K562 (cell line): ENCODE measurements around the gene STK32C. TPM values are rescaled to one million over a fixed set of nuclear protein-coding genes. Genes with fewer than 3 reads are reported as not detected.

ENCODE experiments used
- ATAC-seq: fragments of 200-7000 bp; cut with Tn5 transposase; 3 replicates; pipeline ENCODE4 v1.9.1; 2020; ENCODE audit warnings: moderate library complexity
- BruUV-seq: library from RNA; stranded (reverse); fragments of 400-500 nt; replicated peaks from 2 replicates; lab custom pipeline; 2021; lab: Mats Ljungman, UMichigan
- CTCF ChIA-PET: fragments of 300-600 bp; formaldehyde crosslinking; extraction: SDS; loops from one replicate; lab custom pipeline; 2021; ENCODE audit warnings: low intra/inter-chr PET ratio; lab: Yijun Ruan, JAX
- POLR2A ChIA-PET: fragments of 300-600, 350-650 bp; sonication (Branson Sonifier 250); formaldehyde crosslinking; extraction: SDS; loops from one replicate; lab custom pipeline; 2021; ENCODE audit warnings: antibody characterized with exemption, inconsistent platforms; lab: Yijun Ruan, JAX
- DNase-seq, 4 experiments: peaks; one replicate each; pipeline versions ENCODE4 v3.0.0 to v3.0.0-alpha.2; 2011 to 2018; ENCODE audit warnings: low spot score in 3 of 4, mixed read lengths in 3 of 4; ENCODE audit errors: extremely low read depth in 1 of 4
- FAIRE-seq: peaks from 2 replicates; lab custom pipeline; 2011; peaks lifted over from hg19 to GRCh38; lab: Jason Lieb, UNC
- H2AFZ ChIP-seq: 2 replicates; pipeline ENCODE4 v1.6.0; 2011; ENCODE audit warnings: low read depth, low read length, control low read depth, inconsistent platforms
- H3K27ac ChIP-seq: fragments of 200-600 bp; 3 replicates; pipeline ENCODE4 v1.8.0; 2011; ENCODE audit warnings: low read depth, mild to moderate bottlenecking, control low read depth, inconsistent platforms, low read length, moderate library complexity, mixed read lengths; ENCODE audit errors: extremely low read depth
- H3K27me3 ChIP-seq, 2 experiments: fragments of 300-600 bp in 1 of 2; 2 replicates in 1 of 2; 3 replicates in 1 of 2; pipeline versions ENCODE4 v1.6.0 to v1.8.0; 2011; ENCODE audit warnings: inconsistent platforms in 2 of 2, low read length in 2 of 2, mild to moderate bottlenecking in 1 of 2, mixed read lengths in 1 of 2, moderate library complexity in 1 of 2; ENCODE audit not compliant: control insufficient read depth in 2 of 2, insufficient read depth in 2 of 2
- H3K36me3 ChIP-seq: fragments of 300-600 bp; 3 replicates; pipeline ENCODE4 v1.8.0; 2011; ENCODE audit warnings: mild to moderate bottlenecking, low read length, inconsistent platforms; ENCODE audit not compliant: control insufficient read depth, insufficient read depth
- H3K4me1 ChIP-seq, 2 experiments: fragments of 200-600 bp in 1 of 2; replicated peaks in 1 of 2; 2 replicates in 1 of 2; 3 replicates in 1 of 2; pipeline versions ENCODE4 v1.5.1 to v1.8.0; 2011; ENCODE audit warnings: inconsistent platforms in 2 of 2, low read length in 2 of 2, mild to moderate bottlenecking in 1 of 2, mixed read lengths in 1 of 2, moderate library complexity in 1 of 2; ENCODE audit not compliant: control insufficient read depth in 2 of 2, insufficient read depth in 2 of 2
- H3K4me2 ChIP-seq: 2 replicates; pipeline ENCODE4 v1.6.1; 2011; ENCODE audit warnings: low read length, control low read depth, inconsistent platforms, mixed read lengths; ENCODE audit not compliant: insufficient read depth
- H3K4me3 ChIP-seq: fragments of 200-600 bp; sonication (generic), shearing (Covaris generic); 2 replicates; pipeline ENCODE4 v1.5.1; 2016; ENCODE audit warnings: control low read depth, inconsistent platforms
- H3K79me2 ChIP-seq: fragments of 200-600 bp; 3 replicates; pipeline ENCODE4 v1.8.0; 2011; ENCODE audit warnings: low read length, inconsistent platforms; ENCODE audit not compliant: control insufficient read depth, insufficient read depth
- H3K9ac ChIP-seq, 2 experiments: 2 replicates each; pipeline versions ENCODE4 v1.6.0 to v1.6.1; 2011; ENCODE audit warnings: low read depth in 2 of 2, low read length in 2 of 2, control low read depth in 1 of 2, inconsistent platforms in 1 of 2, mild to moderate bottlenecking in 1 of 2, mixed read lengths in 1 of 2; ENCODE audit not compliant: insufficient read depth in 1 of 2
- H3K9me1 ChIP-seq: one replicate; pipeline ENCODE4 v1.6.0; 2011; ENCODE audit warnings: inconsistent platforms, mild to moderate bottlenecking, low read length, moderate library complexity; ENCODE audit not compliant: control insufficient read depth, insufficient read depth
- H3K9me3 ChIP-seq: replicated peaks from 2 replicates; pipeline ENCODE4 v1.5.1; 2011; ENCODE audit warnings: low read depth, low read length, inconsistent platforms; ENCODE audit not compliant: control insufficient read depth, insufficient read depth
- H4K20me1 ChIP-seq: replicated peaks from 2 replicates; pipeline ENCODE4 v1.6.1; 2011; ENCODE audit warnings: low read length, inconsistent platforms, mixed read lengths; ENCODE audit not compliant: control insufficient read depth, insufficient read depth
- BACH1 ChIP-seq: fragments of 200-800 bp; sonication (Bioruptor generic); IDR thresholded peaks from 2 replicates; pipeline ENCODE4 v1.6.1; 2016; ENCODE audit warnings: missing genetic modification characterization, missing compliant biosample characterization
- BHLHE40 ChIP-seq: IDR thresholded peaks from 2 replicates; pipeline ENCODE4 v1.6.1; 2011; ENCODE audit warnings: low read length, improper control_type of control experiment
- CEBPG ChIP-seq, 3 experiments: fragments of 200-800 bp in 1 of 3; sonication (Bioruptor generic) in 1 of 3; sonication (generic) in 1 of 3; formaldehyde crosslinking in 1 of 3; IDR thresholded peaks in 2 of 3; conservative IDR thresholded peaks in 1 of 3; 2 replicates each; pipeline versions ENCODE4 v1.6.1 to v1.8.0; 2016 to 2022; ENCODE audit warnings: missing compliant biosample characterization in 2 of 3, missing genetic modification characterization in 2 of 3, mild to moderate bottlenecking in 1 of 3, missing genetic modification reagents in 1 of 3
- HMGN3 ChIP-seq: IDR thresholded peaks from 2 replicates; pipeline ENCODE4 v1.6.1; 2011; ENCODE audit warnings: borderline replicate concordance, low read depth, mild to moderate bottlenecking, mixed read lengths, low read length; ENCODE audit not compliant: insufficient read length; ENCODE audit errors: extremely low read depth
- KDM2B ChIP-seq: fragments of 250-450 bp; sonication (Bioruptor Pico); IDR thresholded peaks from 2 replicates; pipeline ENCODE4 v1.8.0; 2021; ENCODE audit warnings: mild to moderate bottlenecking, moderate library complexity
- L3MBTL2 ChIP-seq: fragments of 450-650 bp; IDR thresholded peaks from 2 replicates; pipeline ENCODE4 v1.6.1; 2016; ENCODE audit warnings: mild to moderate bottlenecking, moderate library complexity
- MEF2A ChIP-seq: IDR thresholded peaks from 2 replicates; pipeline ENCODE4 v1.6.1; 2011; ENCODE audit warnings: low read depth, mild to moderate bottlenecking, low read length, moderate library complexity; ENCODE audit not compliant: control insufficient read depth
- MYC ChIP-seq, 2 experiments: fragments of 250-450 bp in 1 of 2; sonication (Bioruptor Pico) in 1 of 2; IDR thresholded peaks; 2 replicates each; pipeline versions ENCODE4 v1.5.1 to v1.6.1; 2012 to 2021; ENCODE audit warnings: low read depth in 2 of 2, borderline replicate concordance in 1 of 2, improper control_type of control experiment in 1 of 2, low read length in 1 of 2, mild to moderate bottlenecking in 1 of 2, moderate library complexity in 1 of 2
- NRF1 ChIP-seq, 2 experiments: fragments of 450-650 bp; IDR thresholded peaks in 1 of 2; conservative IDR thresholded peaks in 1 of 2; 2 replicates each; pipeline ENCODE4 v1.6.1; 2014; ENCODE audit warnings: mild to moderate bottlenecking in 2 of 2
- PHB2 ChIP-seq: fragments of 450-650 bp; IDR thresholded peaks from 2 replicates; pipeline ENCODE4 v1.6.1; 2017; ENCODE audit warnings: low read depth
- PRMT5 ChIP-seq: sonication (generic); formaldehyde crosslinking; IDR thresholded peaks from 2 replicates; pipeline ENCODE4 v1.5.0; 2020; ENCODE audit warnings: missing genetic modification reagents
- SPI1 ChIP-seq: IDR thresholded peaks from 2 replicates; pipeline ENCODE4 v1.6.1; 2011; ENCODE audit warnings: low read depth, low read length, control low read depth, borderline replicate concordance
- ZNF232 ChIP-seq: sonication (generic); formaldehyde crosslinking; IDR thresholded peaks from 2 replicates; pipeline ENCODE4 v1.8.0; 2022; ENCODE audit warnings: mild to moderate bottlenecking, missing genetic modification reagents
- ZNF76 ChIP-seq: fragments of 250-450 bp; sonication (Bioruptor Pico); IDR thresholded peaks from 2 replicates; pipeline ENCODE4 v1.4.0; 2020; ENCODE audit warnings: mild to moderate bottlenecking, moderate library complexity, borderline replicate concordance
- WGBS: fragments of 100-300 bp; shearing (Covaris generic); methylation state at CpG from one replicate; pipeline ENCODE4 v1.1.6; 2016; ENCODE audit warnings: low coverage, mixed read lengths; ENCODE audit not compliant: insufficient coverage; ENCODE audit errors: missing lambda C conversion rate; 5-methylcytosine and 5-hydroxymethylcytosine counted together
- in situ Hi-C: fragments of 300-500 bp; cut with MboI; formaldehyde crosslinking; loops from 4 replicates; pipeline ENCODE4 v1.15.0; 2018; ENCODE audit warnings: inconsistent platforms, mixed read lengths
- intact Hi-C: fragments of 100-400 bp; cut with micrococcal nuclease; formaldehyde crosslinking; loops from 2 replicates; pipeline ENCODE4 v1.14.2; 2022
- polyA plus RNA-seq, 8 experiments: library from polyadenylated mRNA; depleted of rRNA in 4 of 8; stranded (reverse) in 5 of 8; unstranded in 3 of 8; fragments of >200 nt; fragmentation: Nextera tagmentation in 2 of 8; fragmentation: Illumina TruSeq in 1 of 8; extraction: Ambion mirVana in 2 of 8; extraction: Trizol in 1 of 8; gene quantifications; 2 replicates each; pipeline versions ENCODE4 v1.2.1 to v1.2.3, GENCODE V29; 2011 to 2014; ENCODE audit warnings: inconsistent platforms in 1 of 8, missing spikeins in 1 of 8
- total RNA-seq, 7 experiments: library from RNA; depleted of rRNA in 6 of 7; stranded (reverse); fragments of >200 nt in 6 of 7; fragmentation: Illumina TruSeq in 2 of 7; extraction: Trizol in 2 of 7; gene quantifications; 2 replicates each; pipeline versions ENCODE4 v1.2.1 to v1.2.3, GENCODE V29; 2011 to 2021; ENCODE audit warnings: low replicate concordance in 1 of 7
- TF ChIP-seq, protein P1 (sequence below): fragments of 450-650 bp; IDR thresholded peaks from 2 replicates; pipeline ENCODE4 v1.7.1; 2018; ENCODE audit warnings: mild to moderate bottlenecking, low read depth; ENCODE audit not compliant: partially characterized antibody
- TF ChIP-seq, protein P2 (sequence below), 2 experiments: fragments of 450-650 bp; conservative IDR thresholded peaks; 2 replicates each; pipeline ENCODE4 v1.6.1; 2017; ENCODE audit warnings: mild to moderate bottlenecking in 2 of 2, moderate library complexity in 2 of 2

STK32C gene
- total and polyA plus RNA-seq, 9 of the 15 experiments (the other 6 are each of a cell fraction or from before 2014, with no cell fraction given) = 1.5 to 20.9 (median 6.5) TPM

DNA sequence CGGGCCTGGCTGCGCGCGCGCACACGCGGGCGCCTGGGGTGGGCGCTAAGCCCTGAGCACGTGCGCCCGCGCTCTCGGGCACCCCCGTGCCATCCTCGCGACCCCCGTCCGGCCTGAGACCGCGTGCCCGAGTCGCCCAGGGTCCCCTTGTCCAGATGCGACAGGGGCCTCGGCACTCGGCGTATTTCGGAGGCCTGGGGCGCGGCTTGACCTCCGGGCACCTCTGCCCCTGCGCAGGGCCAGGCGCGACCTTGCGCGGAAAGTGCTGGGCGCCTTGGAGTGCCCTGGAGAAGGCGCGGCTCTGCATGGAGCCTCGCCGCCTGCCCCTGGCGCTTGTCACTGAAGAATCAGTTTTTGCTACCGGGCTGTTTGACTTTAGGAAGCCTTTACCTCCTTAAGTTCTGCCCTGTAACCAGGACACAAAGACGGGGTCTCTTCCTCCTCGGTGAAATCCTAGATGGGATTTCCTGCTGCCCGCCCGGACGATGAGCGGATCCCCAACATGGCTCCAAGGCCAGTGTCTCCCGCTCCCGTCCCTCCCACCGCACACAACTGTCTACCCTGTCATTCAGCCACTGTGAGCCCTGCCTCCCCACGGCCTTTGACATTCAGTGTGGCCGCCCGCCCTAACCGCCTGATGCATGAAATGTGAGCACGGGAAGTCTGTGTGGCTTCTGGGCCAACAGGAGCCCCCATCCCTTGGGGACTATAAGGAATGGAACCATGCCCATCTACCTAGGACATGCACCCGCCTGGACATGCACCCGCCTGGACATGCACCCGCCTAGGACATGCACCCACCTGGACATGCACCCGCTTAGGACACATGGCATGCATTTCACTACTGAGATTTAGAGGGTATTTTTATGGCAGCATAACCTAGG lies 1.1 kb upstream of the STK32C start:
- no peaks in the 10 kb centered on the region for H3K9me3 ChIP-seq
- BruUV-seq = no TSS peak
- no peak for FAIRE-seq
- peaks cover 10 to 44% of the 10 kb centered on the region in 2 experiments for H3K4me1 ChIP-seq
- peak in 1 of 4 experiments; percentile 71 for DNase-seq
- no peak overlapping the region for H3K4me2 ChIP-seq
- H3K79me2 ChIP-seq = no peaks in the 10 kb centered on the region
- ATAC-seq = no peak
- H3K9me1 ChIP-seq = no peaks in the 10 kb centered on the region
- ChIA-PET POLR2A (no interaction called here), CTCF (no interaction called here)
- no peaks in the 10 kb centered on the region for H3K36me3 ChIP-seq
- WGBS = 74% methylated on average over 15 of the region's 61 CpGs
- H3K27ac ChIP-seq = no peak overlapping the region
- H2AFZ ChIP-seq = peak overlapping the region; percentile 90; the same call in 1 of the 2 replicates
- peak overlapping the region; percentile 50 for H3K4me3 ChIP-seq
- H3K9ac ChIP-seq = peak overlapping the region in 1 of 2 experiments; percentile 87; a peak in 3 of 4 replicates
- no peaks in the 10 kb centered on the region for H4K20me1 ChIP-seq
- peaks cover 22 to 32% of the 10 kb centered on the region in 2 experiments for H3K27me3 ChIP-seq
- intact Hi-C loops (no loop called here), in situ Hi-C loops (no loop called here)
- TF ChIP-seq NRF1 (conservative IDR thresholded peaks at IDR 0.05 in 1 of 2, IDR thresholded peaks at IDR 0.05 in 1 of 2) = peak; percentile 22 to 69; a peak in 2 of 4 replicates
- peak; percentile 24; the same call in 1 of the 2 replicates for TF ChIP-seq BHLHE40
- no peak for TF ChIP-seq PHB2
- TF ChIP-seq SPI1 = no peak
- no peak for TF ChIP-seq KDM2B (CRISPR knock-in tag)
- TF ChIP-seq MYC (IDR thresholded peaks at IDR 0.05; ENCODE audit: low read depth, low read length) = no peak
- TF ChIP-seq MYC (CRISPR knock-in tag; IDR thresholded peaks at IDR 0.05; ENCODE audit: borderline replicate concordance, low read depth) = no peak
- TF ChIP-seq ZNF232 (CRISPR knock-in tag) = no peak
- TF ChIP-seq ZNF76 (CRISPR knock-in tag) = no peak
- TF ChIP-seq, protein P1, sequence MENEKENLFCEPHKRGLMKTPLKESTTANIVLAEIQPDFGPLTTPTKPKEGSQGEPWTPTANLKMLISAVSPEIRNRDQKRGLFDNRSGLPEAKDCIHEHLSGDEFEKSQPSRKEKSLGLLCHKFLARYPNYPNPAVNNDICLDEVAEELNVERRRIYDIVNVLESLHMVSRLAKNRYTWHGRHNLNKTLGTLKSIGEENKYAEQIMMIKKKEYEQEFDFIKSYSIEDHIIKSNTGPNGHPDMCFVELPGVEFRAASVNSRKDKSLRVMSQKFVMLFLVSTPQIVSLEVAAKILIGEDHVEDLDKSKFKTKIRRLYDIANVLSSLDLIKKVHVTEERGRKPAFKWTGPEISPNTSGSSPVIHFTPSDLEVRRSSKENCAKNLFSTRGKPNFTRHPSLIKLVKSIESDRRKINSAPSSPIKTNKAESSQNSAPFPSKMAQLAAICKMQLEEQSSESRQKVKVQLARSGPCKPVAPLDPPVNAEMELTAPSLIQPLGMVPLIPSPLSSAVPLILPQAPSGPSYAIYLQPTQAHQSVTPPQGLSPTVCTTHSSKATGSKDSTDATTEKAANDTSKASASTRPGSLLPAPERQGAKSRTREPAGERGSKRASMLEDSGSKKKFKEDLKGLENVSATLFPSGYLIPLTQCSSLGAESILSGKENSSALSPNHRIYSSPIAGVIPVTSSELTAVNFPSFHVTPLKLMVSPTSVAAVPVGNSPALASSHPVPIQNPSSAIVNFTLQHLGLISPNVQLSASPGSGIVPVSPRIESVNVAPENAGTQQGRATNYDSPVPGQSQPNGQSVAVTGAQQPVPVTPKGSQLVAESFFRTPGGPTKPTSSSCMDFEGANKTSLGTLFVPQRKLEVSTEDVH = no peak
- TF ChIP-seq, protein P2, sequence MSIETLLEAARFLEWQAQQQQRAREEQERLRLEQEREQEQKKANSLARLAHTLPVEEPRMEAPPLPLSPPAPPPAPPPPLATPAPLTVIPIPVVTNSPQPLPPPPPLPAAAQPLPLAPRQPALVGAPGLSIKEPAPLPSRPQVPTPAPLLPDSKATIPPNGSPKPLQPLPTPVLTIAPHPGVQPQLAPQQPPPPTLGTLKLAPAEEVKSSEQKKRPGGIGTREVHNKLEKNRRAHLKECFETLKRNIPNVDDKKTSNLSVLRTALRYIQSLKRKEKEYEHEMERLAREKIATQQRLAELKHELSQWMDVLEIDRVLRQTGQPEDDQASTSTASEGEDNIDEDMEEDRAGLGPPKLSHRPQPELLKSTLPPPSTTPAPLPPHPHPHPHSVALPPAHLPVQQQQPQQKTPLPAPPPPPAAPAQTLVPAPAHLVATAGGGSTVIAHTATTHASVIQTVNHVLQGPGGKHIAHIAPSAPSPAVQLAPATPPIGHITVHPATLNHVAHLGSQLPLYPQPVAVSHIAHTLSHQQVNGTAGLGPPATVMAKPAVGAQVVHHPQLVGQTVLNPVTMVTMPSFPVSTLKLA (conservative IDR thresholded peaks at IDR 0.05) = 0 out of 4 replicates have a peak, but pooled peaks of 1 of the 2 experiments have one; percentile 7
- TF ChIP-seq L3MBTL2 = peak; percentile 74
- TF ChIP-seq MEF2A = no peak
- TF ChIP-seq CEBPG (CRISPR knock-in tag; IDR thresholded peaks at IDR 0.05) = no peak
- no peak for TF ChIP-seq CEBPG (tag; conservative IDR thresholded peaks at IDR 0.05 in 1 of 2, IDR thresholded peaks at IDR 0.05 in 1 of 2)
- no peak for TF ChIP-seq BACH1
- no peak for TF ChIP-seq PRMT5 (CRISPR knock-in tag)
- TF ChIP-seq HMGN3 = peak; percentile 12
